ENCODE data around the gene GHR. TPM values are rescaled to one million over a fixed set of nuclear protein-coding genes. Genes with fewer than 3 reads are reported as not detected.
"Not testable (repeated sequence)": the region's sequence is repeated elsewhere in the genome, so short reads cannot be mapped to it uniquely, and the experiment has no call there.

Gene GHR
- total RNA-seq, 1 experiment from 2014 or later = not detected

- Histone ChIP-seq H3K36me3 (ENCODE audit: insufficient read depth, low read length, poor library complexity, severe bottlenecking) (no peaks in the 10 kb centered on the region), H3K27me3 (replicated peaks; ENCODE audit: insufficient read depth, low read depth, low read length, poor library complexity) (peaks cover 55% of the 10 kb centered on the region), H3K4me1 (ENCODE audit: insufficient read depth, low read length, poor library complexity, severe bottlenecking) (no peaks in the 10 kb centered on the region), H3K27ac (ENCODE audit: low read depth, low read length, poor library complexity, severe bottlenecking) (no peak overlapping the region), H3K4me3 (ENCODE audit: low read depth, low read length, poor library complexity, severe bottlenecking) (no peak overlapping the region), H3K9me3 (ENCODE audit: low read depth, low read length, poor library complexity, severe bottlenecking) (no peaks in the 10 kb centered on the region)
- BruUV-seq (replicated peaks) = no TSS peak
- TF ChIP-seq CTCF (conservative IDR thresholded peaks at IDR 0.05; ENCODE audit: low read depth, low read length) = no peak
- no peak for TF ChIP-seq EZH2 (IDR thresholded peaks at IDR 0.05; ENCODE audit: borderline replicate concordance, low read depth, low read length, poor library complexity, severe bottlenecking)
- DNase-seq (ENCODE audit: low spot score) = peak; percentile 14
- ChIA-PET CTCF (interaction anchor here (0.6 kb wide), 1 partner anchor 168 kb away, joined by 3 read pairs; no protein-coding TSS in a partner anchor), POLR2A (ENCODE audit: low non-redundant PET) (no interaction called here)
- intact Hi-C loops (cut with micrococcal nuclease; ENCODE audit: unreplicated experiment) = no loop called here
Observed at GRCh38 chr5:42720251-42720650, 297.0 kb downstream of the GHR start.

- no peak overlapping the region for H3K4me3 ChIP-seq (ENCODE audit: low read depth, low read length, poor library complexity, severe bottlenecking)
- no peak overlapping the region for H3K27ac ChIP-seq (ENCODE audit: low read depth, low read length, poor library complexity, severe bottlenecking)
- CTCF ChIA-PET = no interaction called here
- no peaks in the 10 kb centered on the region for H3K36me3 ChIP-seq (ENCODE audit: insufficient read depth, low read length, poor library complexity, severe bottlenecking)
- DNase-seq (ENCODE audit: low spot score) = no peak
- H3K9me3 ChIP-seq (ENCODE audit: low read depth, low read length, poor library complexity, severe bottlenecking) = no peaks in the 10 kb centered on the region
- H3K4me1 ChIP-seq (ENCODE audit: insufficient read depth, low read length, poor library complexity, severe bottlenecking) = no peaks in the 10 kb centered on the region
- intact Hi-C loops (cut with micrococcal nuclease; ENCODE audit: unreplicated experiment) = no loop called here
- TF ChIP-seq CTCF (conservative IDR thresholded peaks at IDR 0.05; ENCODE audit: low read depth, low read length) (no peak), EZH2 (IDR thresholded peaks at IDR 0.05; ENCODE audit: borderline replicate concordance, low read depth, low read length, poor library complexity, severe bottlenecking) (no peak)
- H3K27me3 ChIP-seq (replicated peaks; ENCODE audit: insufficient read depth, low read depth, low read length, poor library complexity) = peaks cover 48% of the 10 kb centered on the region
- POLR2A ChIA-PET (ENCODE audit: low non-redundant PET) = no interaction called here
- no TSS peak for BruUV-seq (replicated peaks)
Observed at GRCh38 chr5:42721484-42721883, 298.2 kb downstream of the GHR start.

- DNase-seq (ENCODE audit: low spot score); CTCF ChIA-PET; H3K4me3 ChIP-seq (ENCODE audit: low read depth, low read length, poor library complexity, severe bottlenecking); H3K27me3 ChIP-seq (replicated peaks; ENCODE audit: insufficient read depth, low read depth, low read length, poor library complexity); H3K9me3 ChIP-seq (ENCODE audit: low read depth, low read length, poor library complexity, severe bottlenecking); H3K27ac ChIP-seq (ENCODE audit: low read depth, low read length, poor library complexity, severe bottlenecking); POLR2A ChIA-PET (ENCODE audit: low non-redundant PET); intact Hi-C loops (cut with micrococcal nuclease; ENCODE audit: unreplicated experiment); BruUV-seq (replicated peaks); H3K4me1 ChIP-seq (ENCODE audit: insufficient read depth, low read length, poor library complexity, severe bottlenecking); H3K36me3 ChIP-seq (ENCODE audit: insufficient read depth, low read length, poor library complexity, severe bottlenecking): not testable (repeated sequence)
Observed at GRCh38 chr5:42734531-42735058, 311.4 kb downstream of the GHR start.

GRCh38 chr5:42740920-42741319, 317.7 kb downstream of the GHR start:
- H3K4me1 ChIP-seq (ENCODE audit: insufficient read depth, low read length, poor library complexity, severe bottlenecking) = no peaks in the 10 kb centered on the region
- intact Hi-C loops (cut with micrococcal nuclease; ENCODE audit: unreplicated experiment) = no loop called here
- ChIA-PET CTCF (interaction anchor here (0.7 kb wide), 1 partner anchor 123 kb away, joined by 3 read pairs; no protein-coding TSS in a partner anchor), POLR2A (ENCODE audit: low non-redundant PET) (no interaction called here)
- no peak for TF ChIP-seq EZH2 (IDR thresholded peaks at IDR 0.05; ENCODE audit: borderline replicate concordance, low read depth, low read length, poor library complexity, severe bottlenecking)
- TF ChIP-seq CTCF (conservative IDR thresholded peaks at IDR 0.05; ENCODE audit: low read depth, low read length) = no peak
- no TSS peak for BruUV-seq (replicated peaks)
- H3K27me3 ChIP-seq (replicated peaks; ENCODE audit: insufficient read depth, low read depth, low read length, poor library complexity) = no peaks in the 10 kb centered on the region
- no peaks in the 10 kb centered on the region for H3K9me3 ChIP-seq (ENCODE audit: low read depth, low read length, poor library complexity, severe bottlenecking)
- no peaks in the 10 kb centered on the region for H3K36me3 ChIP-seq (ENCODE audit: insufficient read depth, low read length, poor library complexity, severe bottlenecking)
- no peak overlapping the region for H3K4me3 ChIP-seq (ENCODE audit: low read depth, low read length, poor library complexity, severe bottlenecking)
- no peak overlapping the region for H3K27ac ChIP-seq (ENCODE audit: low read depth, low read length, poor library complexity, severe bottlenecking)
- DNase-seq (ENCODE audit: low spot score) = no peak
